ENCODE results near the gene ATG7.
A peak's percentile ranks its signal among the peaks of the same experiment; 100 is the strongest.
"Not testable (repeated sequence)": the region's sequence is repeated elsewhere in the genome, so short reads cannot be mapped to it uniquely, and the experiment has no call there.

ATG7 gene

DNA sequence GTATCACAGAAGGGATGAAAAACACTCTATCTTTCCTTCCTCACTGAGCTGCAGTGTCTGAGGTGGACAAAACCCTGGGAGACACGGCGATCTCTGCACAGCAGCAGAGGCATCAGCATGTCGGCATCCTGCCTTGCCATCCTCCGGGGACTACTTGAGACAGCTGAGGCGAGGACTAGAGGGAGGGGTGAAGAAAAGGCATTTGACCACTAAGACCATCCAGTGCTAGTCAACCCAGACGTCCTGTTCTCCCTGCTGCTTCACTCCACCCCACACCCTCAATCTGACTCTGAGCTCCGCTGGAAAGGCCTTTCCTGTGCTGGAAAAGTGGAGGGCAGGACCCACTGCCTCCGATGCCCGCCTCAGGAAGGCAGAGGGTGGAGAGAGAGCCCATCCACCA is 304.3 kb downstream of the ATG7 start:
- DNase-seq: no peak

DNA sequence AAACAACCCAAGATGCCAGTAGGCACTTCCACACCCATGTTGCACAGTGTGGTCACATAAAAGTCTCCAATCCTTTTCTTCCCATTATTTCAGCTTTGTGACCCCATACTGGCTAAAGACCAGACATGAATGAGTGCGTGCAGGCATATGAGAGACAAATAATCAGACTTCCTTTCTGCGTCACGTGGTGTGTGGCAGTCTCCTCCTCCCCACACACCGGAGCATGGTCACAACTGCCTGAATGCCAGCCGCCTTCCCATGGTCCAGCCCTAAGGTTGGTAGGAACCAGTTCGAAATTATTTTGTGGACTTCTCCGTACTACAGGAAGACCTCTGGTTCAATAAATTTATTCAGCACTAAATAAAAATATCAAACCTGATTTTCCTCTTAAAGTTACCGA is 306.0 kb downstream of the ATG7 start:
- no peak for DNase-seq

DNA sequence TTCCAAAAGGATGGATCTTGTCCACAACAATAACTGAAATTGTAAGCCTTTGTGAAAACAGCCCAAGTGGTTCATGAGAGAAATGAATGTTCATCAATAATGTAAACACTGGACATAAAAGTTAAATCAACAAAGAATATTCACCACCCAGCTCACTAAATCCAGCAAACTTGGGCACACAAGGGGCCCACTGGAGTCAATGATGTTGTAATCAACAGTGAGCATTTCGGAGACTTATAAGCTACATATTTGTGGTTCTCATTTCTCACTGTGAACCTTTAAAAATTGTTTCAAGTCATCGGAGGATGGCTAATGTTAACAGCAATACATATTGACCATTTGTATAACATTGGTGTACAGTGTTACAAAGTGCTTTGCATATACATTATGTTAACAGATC is 308.4 kb downstream of the ATG7 start:
- no peak for DNase-seq

DNA sequence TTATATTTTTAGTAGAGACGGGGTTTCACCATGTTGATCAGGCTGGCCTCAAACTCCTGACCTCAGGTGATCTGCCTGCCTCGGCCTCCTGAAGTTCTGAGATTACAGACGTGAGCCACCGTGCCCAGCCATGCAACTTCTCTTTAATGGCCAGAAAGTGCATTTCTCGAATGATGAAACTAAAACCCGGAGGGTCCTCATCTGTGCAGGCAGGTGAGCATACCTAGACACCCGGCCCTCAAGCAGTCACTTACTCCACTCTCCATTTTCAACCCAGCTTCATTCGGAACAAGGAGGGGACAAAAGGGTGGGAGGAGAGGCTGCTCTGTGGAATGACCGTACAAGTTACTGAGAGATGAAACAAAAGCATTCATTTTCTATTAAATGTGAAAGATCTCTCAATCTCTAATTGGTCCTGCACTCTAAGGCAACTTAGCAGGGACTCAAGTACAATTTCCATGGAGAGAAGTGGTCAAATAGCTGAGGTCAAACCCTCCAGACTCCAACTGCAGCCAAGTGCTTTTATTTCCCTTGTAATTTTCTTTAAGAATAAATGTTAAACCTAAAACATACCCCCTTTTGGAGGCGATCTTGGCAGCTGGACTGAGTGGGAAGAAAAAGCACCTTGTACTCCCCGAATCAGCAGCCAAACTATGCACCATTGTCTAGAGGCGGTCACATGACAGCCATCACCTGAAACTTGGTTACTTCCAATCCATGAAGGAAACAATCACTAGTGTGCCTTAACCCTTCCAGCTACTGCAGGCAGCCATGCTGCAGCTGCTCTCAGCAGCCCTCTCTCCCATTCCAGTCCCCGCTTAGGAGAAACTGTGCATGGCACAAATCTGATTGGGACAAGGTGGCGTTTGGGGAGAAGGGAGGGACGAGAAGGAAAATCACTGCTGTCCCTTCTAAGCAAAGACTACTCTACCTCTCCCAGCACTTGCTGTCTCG is 309.3 kb downstream of the ATG7 start:
- no peak for DNase-seq

DNA sequence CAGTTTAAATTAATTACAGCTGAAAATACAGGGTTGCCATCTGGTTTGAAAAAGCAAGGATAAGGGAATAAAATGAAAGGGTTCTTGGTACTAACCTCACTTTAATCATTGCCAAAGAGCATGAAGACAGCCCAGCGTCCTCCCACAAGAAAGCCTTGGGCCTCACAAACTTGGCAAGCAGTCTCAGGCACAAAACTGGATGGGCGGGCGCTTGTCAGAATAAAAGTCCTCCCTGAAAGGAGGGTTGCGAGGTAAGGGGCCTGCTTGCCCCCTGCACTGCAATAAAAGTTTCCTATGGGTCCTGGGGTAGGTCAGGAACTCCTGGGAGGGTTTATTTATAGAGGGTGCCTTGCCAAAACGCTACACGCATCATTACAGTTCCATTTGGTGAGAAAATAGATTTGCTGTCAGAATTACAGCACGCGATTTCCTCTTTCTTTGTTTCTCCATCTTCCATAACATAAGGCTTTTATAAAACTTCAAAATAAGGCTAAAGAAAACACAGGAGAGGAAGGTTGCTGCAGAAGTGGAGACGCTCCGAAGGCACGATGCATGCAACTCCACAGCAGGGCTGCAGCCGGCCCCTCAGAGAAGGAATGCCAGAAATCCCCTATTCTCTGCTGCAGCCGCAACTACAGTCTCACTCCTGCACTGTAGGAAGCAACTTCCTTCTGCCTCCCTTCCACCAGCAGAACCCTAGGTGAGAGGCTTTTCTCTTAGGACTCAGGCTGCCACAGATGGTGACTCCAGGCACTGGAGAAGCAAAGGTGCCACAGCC is 310.2 kb downstream of the ATG7 start:
- DNase-seq: peak; percentile 61

DNA sequence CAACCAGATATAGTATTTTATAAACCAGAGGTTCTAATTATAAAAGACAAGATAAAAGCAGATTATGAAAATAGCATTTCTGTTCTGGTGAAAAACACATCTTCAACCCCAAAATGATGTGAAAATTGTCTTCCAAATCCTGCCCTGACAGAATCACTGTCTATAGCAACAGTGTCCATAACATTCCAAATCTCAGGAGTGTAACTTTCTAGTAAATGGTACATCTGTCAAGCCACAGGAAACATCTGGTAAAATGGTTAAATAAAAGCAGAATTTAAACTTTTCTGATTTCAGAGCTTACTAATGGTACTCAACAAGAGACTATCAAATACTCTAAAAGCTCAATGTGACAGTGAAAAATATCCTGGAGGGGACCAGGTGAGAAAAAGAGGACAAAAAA is 311.0 kb downstream of the ATG7 start:
- DNase-seq: no peak

DNA sequence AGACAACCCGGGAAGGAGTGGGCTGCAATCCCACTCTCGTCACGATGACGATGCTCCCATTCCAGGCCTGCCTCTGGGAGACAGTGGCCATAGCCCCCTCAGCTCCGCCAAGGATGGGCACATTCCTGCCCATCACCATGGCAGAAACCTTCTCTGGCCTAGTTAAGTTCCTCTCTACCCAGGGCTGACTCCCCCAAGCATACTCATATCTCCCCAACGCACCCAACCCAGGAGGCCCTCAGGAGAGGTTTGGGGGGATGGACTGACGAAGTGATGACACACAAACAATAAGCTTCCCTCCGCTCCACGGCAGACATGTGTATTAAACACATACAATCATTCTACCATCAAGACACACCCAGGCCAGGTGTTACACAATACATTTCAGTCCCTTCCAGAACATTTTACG is 311.4 kb downstream of the ATG7 start:
- no peak for DNase-seq

DNA sequence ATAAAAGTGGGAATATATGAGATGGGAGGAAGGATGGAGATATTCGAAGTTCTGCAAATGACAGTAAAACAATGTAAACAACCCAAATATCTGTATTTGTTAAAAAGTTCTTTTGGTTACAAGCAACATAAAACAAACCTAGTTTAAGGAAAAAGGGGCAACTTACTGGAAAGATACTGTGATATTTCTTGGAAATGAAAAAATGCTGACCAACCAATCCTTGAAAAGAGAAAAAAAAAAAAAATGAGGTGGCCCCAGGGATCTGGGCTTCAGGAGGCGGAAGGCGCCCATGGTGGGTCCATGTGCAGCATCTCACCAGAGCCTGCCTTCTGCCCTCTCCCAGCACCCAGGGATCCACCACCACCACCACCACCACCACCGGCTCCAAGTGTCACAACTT is 312.4 kb downstream of the ATG7 start:
- DNase-seq: no peak

DNA sequence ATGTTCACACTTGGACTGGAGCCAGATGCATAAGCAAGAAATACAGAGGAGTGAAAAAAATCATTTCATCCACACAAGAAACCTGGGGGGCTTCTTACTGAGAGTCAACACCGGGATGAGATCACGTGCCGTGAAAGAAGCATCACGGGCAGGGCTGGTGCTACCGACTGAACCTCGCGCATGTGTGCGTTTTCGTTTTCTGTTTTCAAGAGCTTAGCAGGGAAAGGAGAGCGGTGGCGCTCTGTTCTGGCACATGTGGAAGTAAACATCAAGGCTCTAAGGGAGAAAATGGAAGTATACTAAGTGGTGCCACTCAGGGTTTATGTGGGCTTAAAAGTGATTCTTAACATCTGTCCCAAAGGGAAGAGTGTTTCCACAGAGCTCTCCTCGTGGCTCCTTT is 315.6 kb downstream of the ATG7 start:
- no peak for DNase-seq

DNA sequence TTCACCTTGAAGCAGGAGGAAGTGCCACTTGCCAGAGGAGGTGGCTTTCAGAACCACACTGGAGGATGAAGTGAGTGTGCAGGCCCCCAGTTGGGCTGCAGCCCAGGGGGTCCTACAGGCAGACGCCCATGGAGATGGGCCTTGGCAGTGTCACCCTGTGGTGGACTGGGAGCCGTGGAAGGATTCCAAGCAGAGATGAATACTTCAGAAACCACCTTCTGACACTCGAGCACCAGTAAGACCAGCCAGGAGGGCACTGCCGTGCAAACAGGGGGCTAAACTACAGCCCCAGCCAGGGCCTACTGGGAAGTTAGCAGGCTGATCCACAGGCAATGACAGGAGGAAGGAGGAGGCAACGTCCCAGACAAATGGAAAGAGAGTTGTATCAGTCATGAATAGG is 316.1 kb downstream of the ATG7 start:
- DNase-seq: no peak

DNA sequence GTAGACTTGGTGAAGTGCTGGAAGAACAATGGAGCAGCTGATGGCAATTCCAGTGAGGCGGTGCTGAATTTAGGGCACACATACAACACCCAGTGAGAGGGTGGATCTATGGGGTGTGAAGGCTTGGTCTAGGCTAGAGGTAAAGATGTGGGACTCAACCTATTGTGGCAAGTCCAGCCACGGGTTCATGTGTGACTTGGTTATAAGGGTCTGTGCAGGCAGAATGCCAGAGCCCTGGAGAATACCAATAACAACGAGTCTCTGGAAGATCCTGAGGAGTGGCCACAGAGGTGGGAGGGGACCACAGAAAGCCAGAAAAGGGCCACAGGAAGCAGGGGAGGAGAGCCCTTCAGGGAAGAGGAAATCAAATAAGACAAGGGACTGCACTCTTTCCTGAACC is 316.6 kb downstream of the ATG7 start:
- no peak for DNase-seq

DNA sequence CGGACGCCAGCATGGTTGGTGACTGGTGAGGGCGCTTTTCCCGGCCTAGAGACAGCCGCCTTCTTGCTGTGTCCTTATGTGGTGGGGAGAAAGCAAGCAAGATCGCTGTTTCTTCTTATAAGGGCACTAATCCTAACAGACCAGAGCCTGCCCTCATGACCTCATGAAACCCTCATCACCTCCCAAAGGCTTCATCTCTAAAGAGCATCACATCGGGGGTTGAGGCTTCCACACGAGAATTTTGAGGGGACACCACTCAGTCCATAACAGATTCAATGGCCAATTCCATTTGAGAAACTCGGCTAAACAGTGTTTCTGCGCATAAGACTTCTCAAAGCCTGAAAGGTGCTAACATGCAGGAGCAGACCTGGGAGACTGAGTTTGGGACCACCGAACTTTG is 317.5 kb downstream of the ATG7 start:
- no peak for DNase-seq

DNA sequence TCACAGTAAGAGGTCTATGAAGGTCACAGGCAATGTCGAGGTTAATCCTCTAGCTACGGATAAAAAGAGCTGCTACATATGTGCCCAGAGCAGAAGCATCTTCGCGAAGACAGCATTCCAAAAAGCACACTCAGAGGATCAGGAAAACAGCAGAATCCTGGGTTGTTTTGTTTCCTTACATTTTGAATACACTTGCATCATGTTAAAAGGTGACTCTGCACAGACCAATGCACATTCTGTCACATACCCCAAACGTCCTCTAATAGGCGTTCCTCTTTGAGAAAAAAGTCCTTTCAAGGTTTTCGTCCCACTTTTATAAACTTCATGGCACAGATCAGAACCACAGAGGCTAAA is 318.8 kb downstream of the ATG7 start:
- DNase-seq: no peak

DNA sequence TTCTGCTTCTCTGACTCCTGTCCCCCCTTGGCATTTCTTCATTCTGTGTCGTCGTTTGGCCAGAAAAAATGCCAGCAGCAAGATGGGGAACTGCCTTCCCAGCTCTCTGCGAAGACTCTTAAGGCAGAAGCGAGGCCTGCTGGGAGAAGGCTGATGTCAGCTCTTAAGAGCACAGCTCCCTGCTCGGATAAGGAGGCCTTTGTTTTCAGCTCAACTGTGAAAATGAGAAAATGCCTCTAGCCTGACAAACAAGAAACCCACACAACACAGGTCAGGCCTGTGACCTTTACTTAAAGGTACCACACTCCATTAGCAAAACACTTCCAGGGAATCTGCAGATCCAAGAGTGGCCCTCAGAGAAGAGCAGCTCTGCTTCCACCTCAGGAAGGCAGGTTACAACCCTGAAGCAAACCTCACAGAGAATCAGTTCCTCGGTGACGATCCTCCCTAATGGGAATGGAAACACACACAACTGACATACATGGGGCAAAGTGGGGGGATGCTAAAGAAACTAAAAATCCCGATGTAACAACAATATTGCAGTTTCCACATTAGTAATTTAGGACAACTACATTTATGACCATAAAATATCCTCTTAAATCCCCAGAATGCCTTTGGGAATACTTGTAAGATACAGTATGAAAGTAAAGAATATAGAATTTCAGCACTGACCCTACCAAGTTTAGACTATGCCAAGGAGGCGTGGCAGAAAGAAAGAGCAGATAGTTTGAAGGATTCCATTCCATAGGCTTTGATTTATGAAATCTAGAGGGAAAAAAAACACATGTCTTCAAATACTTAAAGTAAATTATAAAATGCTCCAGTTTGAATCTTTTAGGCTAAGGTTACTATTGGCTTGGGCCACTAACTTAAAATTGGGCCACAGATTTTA is 319.4 kb downstream of the ATG7 start:
- peak; percentile 80 for DNase-seq

DNA sequence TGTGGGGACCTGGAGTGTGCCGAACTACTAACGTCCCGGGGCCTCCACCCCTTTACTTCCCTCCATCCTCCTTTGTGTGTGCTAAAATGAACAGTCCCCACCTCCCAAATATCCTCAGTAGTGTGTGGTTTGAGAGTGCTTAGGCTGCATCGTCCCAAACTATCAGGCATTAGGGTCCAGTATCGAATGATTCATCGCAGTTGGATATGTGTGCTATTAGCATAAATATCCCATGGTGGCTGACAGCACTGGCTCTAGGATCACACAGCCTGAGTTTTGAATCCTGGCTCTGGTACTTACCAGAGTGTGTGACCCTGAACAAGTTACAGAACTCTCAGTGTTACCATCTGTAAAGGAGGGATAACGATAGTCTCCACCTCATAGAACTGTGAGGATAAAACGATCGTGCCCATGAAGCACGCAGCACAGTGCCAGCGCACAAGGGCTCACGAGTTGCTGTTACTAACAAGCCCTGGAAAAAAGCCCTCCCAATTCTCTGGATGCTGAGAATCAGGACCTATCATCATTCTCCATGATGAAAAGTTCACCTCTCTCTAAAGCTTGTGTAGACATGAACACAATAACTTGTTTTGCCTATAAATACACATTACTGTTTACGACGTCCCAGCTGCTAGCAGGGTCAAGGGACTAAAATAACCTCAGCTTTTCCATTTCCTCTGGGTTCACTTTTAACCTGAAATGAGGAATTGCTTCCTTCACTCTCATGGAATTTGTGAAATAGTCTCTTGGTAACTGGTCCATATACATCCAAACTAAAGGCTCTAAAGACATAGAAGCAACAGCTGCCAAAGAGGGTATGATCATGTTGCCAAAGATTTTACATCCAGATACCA is 320.5 kb downstream of the ATG7 start:
- no peak for DNase-seq

DNA sequence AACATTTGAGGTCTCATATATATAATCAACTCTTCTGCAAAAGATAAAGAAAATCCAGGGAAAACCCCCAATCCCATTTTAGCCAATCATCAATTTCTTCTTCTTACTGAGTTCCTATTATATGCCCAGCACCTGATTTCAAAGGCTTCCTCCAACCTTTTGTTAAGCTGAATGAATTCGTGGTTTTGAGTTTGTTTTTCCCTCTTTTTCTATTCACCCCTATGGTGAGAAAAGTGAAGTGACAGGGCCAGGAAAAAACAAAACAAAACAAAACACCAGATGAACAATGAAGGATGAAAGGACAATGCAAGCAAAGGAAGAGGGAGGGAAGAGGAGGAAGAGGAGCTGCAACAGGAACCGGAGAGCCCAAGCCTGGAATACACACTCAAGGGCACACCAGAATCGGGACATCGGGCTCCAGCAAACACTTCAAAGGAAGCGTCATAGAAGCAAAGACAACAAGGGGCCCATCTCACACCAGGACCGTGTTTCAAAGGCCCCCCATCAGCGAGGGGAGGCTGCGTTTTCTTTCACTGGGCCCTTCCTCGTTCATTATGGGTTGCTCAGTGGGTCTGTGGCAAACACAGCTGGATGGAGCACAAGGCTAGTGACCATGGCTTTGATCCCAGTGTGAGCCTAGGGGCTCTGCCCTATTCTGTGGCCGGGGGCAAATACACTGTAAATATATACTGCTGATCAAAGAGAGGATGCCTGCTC is 321.3 kb downstream of the ATG7 start:
- DNase-seq: no peak

DNA sequence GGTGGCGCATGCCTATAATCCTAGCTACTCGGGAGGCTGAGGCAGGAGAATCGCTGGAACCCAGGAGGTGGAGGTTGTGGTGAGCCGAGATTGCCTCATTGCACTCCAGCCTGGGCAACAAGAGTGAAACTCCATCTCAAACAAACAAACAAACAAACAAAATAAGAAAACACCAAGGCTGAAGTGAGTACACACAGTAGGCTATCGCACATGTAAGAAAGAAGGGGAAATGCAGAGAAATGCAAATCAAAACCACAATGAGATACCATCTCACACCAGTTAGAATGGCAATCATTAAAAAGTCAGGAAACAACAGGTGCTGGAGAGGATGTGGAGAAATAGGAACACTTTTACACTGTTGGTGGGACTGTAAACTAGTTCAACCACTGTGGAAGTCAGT is 322.8 kb downstream of the ATG7 start:
- DNase-seq: not testable (repeated sequence)

DNA sequence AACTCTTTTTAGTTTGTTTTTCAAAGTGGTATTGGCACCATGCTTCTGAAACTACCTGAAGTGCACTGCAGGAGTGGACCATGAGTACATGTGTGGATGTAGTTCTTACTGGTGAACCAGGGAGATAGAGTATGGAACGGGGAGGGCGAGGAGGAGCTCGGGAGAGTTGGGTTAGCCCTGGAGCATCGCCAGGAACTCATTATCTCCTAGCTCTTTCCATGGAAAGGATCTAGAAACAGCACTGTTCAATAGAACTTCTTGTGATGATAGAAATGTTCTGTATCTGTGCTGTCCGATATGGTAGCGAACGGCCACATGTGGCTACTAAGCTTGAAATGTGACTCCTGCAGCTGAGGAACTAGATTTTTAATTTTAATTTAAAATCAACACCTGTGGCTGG is 324.2 kb downstream of the ATG7 start:
- no peak for DNase-seq

DNA sequence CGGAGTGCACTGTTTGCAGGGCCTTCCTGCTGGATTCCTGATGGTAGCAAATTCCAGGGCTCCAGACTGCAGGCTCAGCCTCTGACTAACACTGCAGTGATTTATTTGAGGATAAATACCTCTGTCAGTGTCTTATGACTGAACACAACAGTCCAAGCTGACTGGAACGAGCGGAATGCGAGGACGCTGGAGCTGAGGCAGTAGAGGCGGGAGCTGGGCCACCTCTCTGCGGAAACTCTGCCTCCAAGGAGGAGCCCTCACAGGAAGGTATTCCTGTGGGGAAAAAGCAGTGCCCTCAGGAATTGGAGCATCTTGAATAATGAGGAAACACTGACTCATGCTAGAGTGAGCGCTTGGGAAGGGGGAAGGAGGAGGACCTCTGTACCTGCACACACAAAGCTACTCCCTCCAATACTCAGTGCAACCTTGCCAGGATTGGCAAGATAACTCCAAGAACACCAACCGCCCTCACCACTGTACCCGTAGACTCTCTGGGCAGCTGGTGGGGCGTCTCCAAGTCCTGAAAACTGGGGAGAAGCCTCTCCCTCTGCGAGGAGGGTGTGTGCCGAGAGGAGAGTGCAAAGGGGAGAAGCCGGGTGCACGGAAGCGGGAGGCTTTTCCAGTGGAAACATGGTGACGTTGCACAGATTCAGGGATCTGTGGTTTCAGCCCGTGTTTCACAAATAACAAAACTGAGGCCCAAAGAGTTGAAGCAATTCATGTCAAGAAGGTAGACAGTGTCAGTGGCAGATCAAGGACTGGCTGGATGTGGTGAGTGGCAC is 328.5 kb downstream of the ATG7 start:
- peak; percentile 98 for DNase-seq

DNA sequence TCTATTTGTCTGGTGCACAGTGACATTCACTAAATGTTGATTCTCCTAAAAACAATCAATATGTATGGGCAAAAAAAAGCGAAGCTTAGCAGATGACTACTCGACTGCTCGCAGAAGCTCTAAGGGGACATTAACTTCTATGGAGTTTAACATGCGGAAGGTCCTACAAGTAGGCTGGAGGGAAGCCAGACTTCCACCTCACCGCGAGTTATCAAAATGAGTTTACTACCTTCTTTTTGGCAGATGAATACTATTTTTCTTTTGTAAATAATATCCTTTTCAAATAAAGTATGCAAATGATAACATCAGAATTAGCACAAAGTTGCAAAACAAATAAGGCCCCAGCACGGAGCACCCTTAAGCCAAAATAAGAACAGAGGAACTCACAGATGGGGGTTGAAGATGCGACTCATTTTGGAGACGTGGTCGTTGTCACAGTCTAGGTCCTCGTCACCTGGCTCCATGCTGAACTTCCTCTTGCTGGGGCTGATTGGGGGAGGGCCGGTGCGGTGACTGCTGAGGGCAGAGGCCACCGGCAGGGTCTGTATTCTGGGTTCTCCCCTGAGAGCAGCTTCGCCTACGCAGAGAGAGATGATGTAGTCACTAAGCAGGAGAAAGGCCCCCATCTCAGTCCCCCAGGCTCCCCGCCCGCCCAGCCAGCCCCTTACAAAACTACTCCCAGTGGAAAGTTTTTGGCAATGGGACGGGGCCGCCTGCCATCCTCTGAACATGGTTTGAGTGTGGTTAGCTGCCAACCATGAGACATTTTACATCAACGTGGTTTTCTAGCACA is 329.4 kb downstream of the ATG7 start:
- DNase-seq: no peak

All from kidney glomerular epithelial cell (primary cell).